GM19240 (cell line): ENCODE measurements around the gene MICOS13.

Source experiments
- DNase-seq: peaks from one replicate; pipeline ENCODE4 v3.0.0; 2011; ENCODE audit warnings: low spot score; ENCODE audit not compliant: insufficient read length

Gene MICOS13

GRCh38 chr19:5628919-5629481 is 51.3 kb downstream of the MICOS13 start:
- no peak for DNase-seq

DNA sequence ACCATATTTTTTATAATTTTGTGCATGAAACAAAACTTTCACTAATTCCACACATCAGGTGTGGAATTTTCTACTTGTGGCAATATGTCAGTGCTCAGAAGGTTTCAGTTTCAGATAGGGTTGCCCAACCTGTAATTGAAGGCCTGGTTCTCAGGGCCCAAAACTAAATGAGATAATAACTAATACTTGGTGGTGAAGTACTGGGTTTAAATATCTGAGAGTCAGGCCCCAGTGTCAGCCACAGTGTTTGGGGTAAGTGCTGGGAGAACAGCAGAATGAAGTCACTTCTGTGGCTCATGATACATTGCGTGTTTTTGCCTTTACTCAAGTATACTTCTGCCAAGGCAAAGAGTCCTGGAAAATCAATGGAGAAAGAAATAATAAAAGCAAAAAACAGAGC is 51.9 kb downstream of the MICOS13 start:
- no peak for DNase-seq
